DLD1 (cell line): ENCODE measurements around the gene BUB1.
"Not testable (repeated sequence)": the region's sequence is repeated elsewhere in the genome, so short reads cannot be mapped to it uniquely, and the experiment has no call there.

Experiments
- in situ Hi-C: cut with HindIII; loops from 2 replicates; pipeline ENCODE4 v1.10.0; 2017; ENCODE audit warnings: low sequenced_read_pairs

Gene BUB1

GRCh38 chr2:110660558-110660957, 17.3 kb downstream of the BUB1 start:
- in situ Hi-C loops: no loop called here

DNA sequence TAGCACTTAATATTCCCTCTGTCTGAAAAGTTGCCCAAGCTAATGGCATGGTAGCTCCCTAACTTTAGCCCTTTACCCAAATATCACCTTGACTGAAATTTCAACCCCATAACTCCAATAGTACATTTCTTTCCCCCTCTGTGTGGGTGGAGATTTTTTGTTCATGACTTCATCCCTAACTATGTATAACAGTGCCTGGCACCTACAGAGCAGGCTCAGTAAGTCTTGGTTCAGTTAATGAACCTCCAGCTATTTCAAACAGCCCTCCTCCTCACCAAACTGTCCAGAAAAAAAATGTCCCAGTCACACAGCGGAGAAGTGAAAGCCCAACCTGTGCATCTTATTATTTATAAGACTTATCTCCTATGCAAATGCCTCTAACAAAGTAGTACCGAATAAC, 18.6 kb downstream of the BUB1 start:
- in situ Hi-C loops: loop anchor here (10.0 kb wide), 1 partner anchor 76 kb away; the partner anchor contains the start of gene ACOXL

DNA sequence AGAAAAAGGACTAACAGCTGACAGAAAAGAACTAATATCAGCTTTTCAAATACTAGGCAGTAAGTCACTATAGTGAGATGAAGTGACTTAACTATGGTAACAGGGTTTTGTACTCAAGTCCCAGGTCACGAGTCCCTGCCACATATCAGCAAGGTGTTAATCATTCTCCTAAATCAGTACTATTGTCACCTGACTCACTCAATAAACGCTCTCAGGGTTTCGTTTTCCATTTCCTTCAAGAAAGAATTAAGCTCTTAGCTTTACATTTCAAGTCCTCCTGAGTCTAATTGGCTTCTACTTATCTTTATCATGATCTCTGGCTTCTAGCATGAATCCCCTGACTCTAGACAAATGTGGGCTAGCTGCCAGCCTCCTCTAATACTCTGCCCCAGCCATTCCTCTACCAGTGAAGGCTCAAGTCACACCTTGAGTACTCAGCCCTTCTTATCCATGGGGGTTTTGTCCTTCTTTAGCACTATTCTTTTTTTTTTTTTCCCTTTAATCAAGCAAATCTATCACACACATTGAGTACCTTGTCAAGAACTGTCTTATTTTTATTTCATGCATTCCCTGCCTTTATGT, 20.0 kb downstream of the BUB1 start:
- in situ Hi-C loops: loop anchor here (10.0 kb wide), 1 partner anchor 77 kb away; the partner anchor contains the start of gene ACOXL

DNA sequence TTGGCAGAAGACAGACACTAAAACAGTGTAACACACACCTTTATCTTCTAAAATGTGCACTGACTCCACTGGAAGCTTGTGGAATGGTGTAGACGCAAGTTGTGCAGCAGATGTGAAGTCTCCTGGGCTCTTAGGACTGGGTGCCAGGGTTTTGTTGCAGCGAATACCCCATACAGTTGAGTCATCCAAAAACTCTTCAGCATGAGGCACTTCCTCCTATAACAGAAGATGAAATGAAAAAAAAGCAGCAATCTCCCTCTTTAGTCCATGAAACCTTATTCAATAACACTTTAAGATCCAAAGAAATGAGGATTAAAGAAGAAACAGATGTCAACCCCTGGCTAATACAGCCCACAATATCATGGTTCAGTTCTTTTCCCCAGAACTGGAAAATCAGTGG, 22.2 kb downstream of the BUB1 start:
- in situ Hi-C loops: loop anchor here (10.0 kb wide), 1 partner anchor 79 kb away; the partner anchor contains the start of gene ACOXL

DNA sequence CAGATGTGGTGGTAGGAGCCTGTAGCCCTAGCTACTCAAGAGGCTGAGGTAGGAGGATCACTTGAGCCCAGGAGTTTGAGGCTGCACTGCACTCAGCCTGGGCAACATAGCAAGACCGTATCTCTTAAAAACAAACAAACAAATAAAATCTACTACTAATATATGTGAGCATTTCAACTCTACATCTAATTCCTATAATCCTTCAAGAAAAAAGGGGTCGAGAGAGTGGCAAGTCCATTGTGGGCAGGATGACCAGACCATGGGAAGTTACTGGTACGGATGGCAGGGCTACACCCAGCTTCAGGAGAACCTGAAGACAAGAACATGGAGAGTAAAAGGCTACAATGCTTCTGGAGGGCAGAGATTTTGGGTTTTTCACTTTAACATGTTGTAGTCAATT, 24.0 kb downstream of the BUB1 start:
- in situ Hi-C loops: loop anchor here (10.0 kb wide), 1 partner anchor 81 kb away; the partner anchor contains the start of gene ACOXL

- in situ Hi-C loops: loop anchor here (10.0 kb wide), 1 partner anchor 84 kb away; the partner anchor contains the start of gene ACOXL
Observed at GRCh38 chr2:110650346-110650745, 27.5 kb downstream of the BUB1 start.

DNA sequence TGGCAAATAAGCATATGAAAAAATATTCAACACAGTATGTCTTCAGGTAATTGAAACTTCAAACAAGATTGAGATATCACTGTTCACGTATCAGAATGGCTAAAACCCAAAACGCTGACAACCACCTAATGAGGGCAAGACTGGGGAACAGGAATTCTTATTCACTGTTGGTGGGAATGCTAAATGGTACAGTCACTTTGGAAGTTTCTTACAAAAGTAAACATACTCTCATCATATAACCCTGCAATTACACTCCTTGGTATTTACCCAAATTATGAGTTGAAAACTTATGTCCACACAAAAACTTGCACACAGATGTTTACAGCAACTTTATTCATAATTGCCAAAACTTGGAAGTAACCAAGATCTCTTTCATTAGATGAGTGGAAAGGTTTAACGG, 30.1 kb downstream of the BUB1 start:
- in situ Hi-C loops: no loop called here

DNA sequence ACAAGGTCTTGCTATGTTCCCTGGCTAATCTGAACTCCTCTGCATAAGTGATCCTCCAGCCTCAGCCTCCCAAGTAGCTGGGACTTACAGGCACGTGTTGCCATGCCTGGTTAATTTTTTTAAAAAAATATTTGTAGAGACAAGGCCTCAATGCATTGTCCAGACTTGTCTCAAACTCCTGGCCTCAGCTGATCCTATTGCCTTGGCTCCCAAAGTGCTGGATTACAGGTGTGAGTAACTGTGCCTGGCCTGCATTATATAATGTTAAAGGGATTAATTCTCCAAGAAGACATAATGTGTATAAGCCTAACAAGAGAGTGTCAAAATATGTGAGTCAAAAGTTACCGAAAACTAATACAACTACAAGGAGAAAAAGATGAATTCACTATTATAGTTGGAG, 32.2 kb downstream of the BUB1 start:
- in situ Hi-C loops: no loop called here

DNA sequence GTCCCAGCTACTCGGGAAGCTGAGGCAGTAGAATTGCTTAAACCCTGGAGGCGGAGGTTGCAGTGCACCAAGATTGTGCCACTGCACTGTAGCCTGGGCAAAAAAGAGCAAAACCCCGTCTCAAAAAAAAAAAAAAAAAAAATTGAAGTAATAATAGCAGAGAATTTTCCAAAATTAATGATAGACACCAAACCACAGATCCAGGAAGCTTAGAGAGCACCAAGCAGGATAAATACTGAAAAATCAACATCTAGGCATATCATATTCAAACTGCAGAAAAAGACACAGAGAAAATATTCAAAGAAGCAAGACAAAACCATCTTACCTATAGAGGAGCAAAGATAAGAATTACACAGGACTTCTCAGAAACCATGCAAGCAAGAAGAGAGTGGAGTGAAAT, 33.5 kb downstream of the BUB1 start:
- in situ Hi-C loops: no loop called here

DNA sequence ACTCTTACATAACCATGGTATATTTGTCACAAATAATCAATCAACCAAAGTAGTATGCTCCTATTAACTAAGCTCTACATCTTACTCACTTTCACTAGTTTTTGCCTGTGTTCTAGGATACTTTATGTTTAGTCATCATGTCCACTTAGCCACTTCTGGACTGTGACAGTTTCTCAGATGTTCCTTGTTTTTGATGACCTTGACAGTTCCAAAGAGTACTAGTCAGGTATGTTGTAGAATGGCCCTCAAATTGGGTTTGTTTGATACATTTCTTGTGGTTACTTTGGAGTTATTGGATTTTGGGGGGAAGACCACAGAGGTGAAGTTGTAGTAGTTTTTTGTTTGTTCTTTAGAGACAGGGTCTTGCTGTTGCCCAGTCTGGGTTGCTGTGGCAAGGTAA, 35.5 kb downstream of the BUB1 start:
- in situ Hi-C loops: no loop called here

GRCh38 chr2:110639972-110640371, 37.9 kb downstream of the BUB1 start:
- in situ Hi-C loops: no loop called here

DNA sequence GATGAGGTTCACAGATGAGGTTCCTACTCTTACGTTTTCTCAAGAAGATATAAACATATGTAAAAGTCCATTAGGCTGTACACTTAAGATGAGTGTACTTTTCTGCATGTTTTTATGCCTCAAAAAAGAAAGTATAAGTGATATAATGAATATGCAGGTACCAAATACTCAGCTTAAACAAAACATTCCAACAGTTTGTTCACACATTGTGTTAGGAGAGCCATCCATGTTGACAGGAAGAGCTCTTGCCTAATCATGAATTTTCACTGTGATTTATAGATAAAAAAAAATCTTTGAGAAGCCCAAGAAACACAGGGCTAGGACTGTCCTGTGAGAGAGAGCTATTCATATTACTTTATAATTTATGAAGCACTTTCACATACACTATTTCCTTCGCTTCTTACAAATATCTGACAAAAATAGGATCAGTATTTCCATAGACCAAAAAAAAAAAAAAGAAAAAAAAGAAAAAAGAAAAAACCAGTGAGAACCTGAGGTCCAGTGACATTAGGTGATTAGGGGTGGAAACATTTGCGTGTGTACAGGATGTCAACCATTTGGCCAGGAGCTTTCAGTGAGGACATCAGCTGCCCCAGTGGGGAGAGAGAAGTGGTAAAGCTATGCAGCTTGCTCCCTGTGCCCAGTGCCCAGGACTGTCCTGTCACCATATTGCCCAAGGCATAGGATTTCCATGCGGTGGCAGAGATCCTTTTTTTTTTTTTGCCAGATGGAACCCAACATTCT, 38.7 kb downstream of the BUB1 start:
- in situ Hi-C loops: no loop called here

DNA sequence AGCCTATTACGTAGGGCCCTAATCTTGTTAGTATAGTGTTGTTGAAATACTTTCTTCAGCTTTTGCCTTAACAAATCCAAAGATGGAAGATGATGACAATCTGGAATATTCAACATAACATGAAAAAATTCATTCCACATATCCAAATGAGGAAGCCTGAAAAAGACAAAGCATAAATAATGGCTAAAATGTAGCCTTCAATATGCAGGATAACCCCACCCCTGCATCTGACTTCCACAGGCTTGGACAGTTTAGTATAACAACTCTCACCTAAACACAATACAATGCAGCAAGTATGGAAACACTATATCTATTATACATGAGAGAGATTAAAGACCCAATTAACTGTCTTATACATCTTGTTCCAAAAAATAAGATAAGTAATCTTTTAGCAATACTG, 39.9 kb downstream of the BUB1 start:
- in situ Hi-C loops: no loop called here

- in situ Hi-C loops: no loop called here
Observed at GRCh38 chr2:110637093-110637492, 40.8 kb downstream of the BUB1 start.

DNA sequence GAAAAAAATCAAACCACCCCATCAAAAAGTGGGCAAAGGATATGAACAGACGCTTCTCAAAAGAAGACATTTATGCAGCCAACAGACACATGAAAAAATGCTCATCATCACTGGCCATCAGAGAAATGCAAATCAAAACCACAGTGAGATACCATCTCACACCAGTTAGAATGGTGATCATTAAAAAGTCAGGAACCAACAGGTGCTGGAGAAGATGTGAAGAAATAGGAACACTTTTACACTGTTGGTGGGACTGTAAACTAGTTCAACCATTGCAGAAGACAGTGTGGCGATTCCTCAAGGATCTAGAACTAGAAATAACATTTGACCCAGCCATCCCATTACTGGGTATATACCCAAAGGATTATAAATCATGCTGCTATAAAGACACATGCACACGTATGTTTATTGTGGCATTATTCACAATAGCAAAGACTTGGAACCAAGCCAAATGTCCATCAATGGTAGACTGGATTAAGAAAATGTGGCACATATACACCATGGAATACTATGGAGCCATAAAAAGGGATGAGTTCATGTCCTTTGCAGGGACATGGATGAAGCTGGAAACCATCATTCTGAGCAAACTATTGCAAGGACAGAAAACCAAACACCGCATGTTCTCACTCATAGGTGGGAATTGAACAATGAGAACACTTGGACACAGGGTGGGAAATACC, 41.8 kb downstream of the BUB1 start:
- in situ Hi-C loops: not testable (repeated sequence)

- in situ Hi-C loops: not testable (repeated sequence)
Observed at GRCh38 chr2:110627348-110627747, 50.5 kb downstream of the BUB1 start.

GRCh38 chr2:110619326-110619939, 58.4 kb downstream of the BUB1 start:
- in situ Hi-C loops: not testable (repeated sequence)

DNA sequence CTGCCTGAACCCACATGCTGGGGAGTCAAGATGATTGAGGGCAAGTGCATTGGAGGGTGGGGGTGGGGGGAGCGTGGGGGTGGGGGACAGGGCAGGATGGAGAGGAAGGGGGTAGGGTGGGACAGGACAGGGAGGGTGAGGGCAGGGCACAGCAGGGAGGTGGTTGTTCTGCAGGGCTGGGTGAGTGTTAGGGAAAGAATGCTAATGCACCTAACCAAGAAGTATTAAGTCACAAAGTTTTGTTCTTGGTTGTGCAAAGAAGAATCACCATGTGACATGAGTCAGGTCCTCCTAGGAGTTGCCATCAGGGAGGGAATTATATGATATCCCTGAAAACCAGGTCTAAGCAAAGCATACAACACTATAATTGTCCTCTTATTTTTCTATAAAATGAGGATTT, 63.9 kb downstream of the BUB1 start:
- in situ Hi-C loops: not testable (repeated sequence)

DNA sequence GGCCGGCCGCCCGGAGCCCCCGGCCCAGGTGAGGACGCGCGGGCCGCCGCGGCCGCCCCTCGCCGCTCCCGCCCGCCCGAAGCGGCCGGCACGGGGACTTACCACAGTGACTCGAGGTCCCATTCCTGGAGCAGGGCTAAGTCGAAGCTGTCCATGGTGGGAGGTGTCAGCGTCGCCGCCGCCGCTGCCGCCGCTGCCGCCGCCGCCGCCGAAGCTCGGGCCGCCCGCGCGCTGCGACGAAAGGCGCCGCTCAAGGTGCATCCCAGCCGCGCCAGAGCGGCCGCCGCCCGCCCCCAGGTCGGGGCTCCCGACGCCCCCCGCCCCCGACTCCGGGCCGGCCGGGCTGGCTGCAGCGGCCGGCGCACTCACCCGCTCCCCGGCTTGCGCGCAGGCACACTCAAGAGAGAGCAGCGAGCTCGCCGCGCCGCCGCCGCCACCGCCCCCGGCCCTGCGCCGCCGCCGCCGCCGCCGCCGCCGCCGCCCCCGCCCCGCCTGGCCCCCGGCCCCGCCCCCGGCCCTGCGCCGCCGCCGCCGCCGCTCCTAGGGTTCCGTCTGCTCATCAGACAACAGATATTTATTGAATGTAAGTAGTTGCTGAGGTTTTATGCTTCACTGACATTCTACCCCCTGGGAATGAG, 67.1 kb downstream of the BUB1 start:
- in situ Hi-C loops: not testable (repeated sequence)

- in situ Hi-C loops: not testable (repeated sequence)
Observed at GRCh38 chr2:110609843-110610612, 67.8 kb downstream of the BUB1 start.
